ENCODE results near the gene SLC25A13.
A peak's percentile ranks its signal among the peaks of the same experiment; 100 is the strongest.
"Not testable (repeated sequence)": the region's sequence is repeated elsewhere in the genome, so short reads cannot be mapped to it uniquely, and the experiment has no call there.

Gene SLC25A13, protein sequence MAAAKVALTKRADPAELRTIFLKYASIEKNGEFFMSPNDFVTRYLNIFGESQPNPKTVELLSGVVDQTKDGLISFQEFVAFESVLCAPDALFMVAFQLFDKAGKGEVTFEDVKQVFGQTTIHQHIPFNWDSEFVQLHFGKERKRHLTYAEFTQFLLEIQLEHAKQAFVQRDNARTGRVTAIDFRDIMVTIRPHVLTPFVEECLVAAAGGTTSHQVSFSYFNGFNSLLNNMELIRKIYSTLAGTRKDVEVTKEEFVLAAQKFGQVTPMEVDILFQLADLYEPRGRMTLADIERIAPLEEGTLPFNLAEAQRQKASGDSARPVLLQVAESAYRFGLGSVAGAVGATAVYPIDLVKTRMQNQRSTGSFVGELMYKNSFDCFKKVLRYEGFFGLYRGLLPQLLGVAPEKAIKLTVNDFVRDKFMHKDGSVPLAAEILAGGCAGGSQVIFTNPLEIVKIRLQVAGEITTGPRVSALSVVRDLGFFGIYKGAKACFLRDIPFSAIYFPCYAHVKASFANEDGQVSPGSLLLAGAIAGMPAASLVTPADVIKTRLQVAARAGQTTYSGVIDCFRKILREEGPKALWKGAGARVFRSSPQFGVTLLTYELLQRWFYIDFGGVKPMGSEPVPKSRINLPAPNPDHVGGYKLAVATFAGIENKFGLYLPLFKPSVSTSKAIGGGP

DNA sequence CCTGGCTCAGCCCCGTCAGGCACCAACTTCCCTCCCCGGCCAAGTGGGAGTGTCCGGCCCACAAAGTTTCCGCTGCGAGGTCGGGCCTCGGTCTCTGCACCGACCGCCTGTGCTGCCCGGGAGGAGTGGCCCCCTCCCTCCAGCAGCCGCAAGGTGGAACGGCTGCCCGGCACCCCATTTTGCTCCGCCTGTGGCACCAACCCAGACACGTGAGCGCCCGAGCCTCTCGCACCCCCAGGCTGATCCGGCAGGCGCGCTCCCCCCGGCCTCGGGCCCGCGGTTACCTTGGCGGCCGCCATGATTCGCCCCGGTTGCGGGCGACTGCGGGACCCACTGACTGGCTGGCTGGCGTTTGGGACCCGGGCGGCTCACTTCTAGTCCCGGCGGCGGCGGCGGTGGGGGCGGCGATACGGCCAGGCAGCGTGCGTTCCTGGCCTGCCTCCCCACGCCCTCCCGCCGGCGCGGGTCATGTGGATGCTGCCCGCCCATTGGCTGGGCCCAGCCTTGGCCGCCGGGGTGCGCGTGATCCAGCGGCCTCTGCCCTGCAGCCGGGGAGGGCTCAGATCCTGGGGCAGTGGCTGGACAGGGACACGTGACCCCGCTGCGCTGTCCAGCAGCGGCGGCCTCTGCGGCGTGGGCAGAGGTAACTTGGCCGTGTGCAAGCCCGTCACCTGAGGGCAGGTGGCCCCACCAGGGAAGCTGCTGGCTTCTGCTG, at the start of gene SLC25A13:
SLC25A13 (minus strand) TSS at position 441 of the 715 bp plus-strand sequence; CDS start at position 299, 142 bp downstream.
- peak; percentile 20 to 55 for DNase-seq (ENCODE audit: low read depth in 2 of 2)

DNA sequence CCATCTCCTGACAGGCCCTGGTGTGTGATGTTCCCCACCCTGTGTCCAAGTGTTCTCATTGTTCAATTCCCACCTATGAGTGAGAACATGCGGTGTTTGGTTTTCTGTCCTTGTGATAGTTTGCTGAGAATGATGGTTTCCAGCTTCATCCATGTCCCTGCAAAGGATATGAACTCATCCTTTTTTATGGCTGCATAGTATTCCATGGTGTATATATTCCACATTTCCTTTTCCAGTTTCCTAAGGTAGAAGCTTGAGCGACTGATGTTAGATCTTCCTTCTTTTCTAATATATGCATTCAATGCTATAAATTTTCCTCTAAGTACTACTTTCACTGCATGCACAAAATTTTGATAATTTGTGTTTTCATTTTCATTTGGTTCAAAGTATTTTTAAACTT, 44.0 kb upstream of the SLC25A13 start:
- DNase-seq (ENCODE audit: low read depth in 2 of 2) = not testable (repeated sequence)

DNA sequence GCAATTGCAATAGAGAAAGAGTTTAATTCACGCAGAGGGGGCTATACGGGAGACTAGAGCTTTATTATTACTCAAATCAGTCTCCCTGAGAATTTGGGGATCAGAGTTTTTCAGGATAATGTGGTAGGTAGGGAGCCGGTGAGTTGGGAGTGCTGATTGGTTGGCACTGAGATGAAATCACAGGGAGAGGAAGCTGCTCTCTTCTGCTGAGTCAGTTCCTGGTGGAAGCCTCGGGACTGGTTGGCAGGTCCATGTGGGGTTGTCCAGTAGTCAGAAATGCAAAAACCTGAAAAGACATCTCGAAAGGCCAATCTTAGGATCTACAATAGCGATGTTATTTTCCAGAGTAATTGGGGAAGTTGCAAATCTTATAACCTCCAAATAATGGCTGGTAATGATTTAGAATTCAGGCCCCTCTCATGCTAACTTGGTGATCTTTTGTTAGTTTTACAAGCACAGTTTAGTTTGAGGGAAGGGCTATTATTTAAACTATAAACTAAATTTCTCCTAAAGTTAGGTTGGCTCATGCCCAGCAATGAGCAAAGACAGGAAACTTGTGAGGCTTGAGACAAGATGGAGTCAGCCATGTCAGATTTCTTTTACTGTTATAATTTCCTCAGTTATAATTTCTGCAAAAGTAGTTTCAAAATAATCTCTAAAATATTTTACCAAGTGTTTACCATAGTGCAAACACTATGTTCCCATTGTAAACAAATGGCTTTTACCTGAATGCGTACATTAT, 39.4 kb upstream of the SLC25A13 start:
- DNase-seq (ENCODE audit: low read depth in 2 of 2) = no peak

DNA sequence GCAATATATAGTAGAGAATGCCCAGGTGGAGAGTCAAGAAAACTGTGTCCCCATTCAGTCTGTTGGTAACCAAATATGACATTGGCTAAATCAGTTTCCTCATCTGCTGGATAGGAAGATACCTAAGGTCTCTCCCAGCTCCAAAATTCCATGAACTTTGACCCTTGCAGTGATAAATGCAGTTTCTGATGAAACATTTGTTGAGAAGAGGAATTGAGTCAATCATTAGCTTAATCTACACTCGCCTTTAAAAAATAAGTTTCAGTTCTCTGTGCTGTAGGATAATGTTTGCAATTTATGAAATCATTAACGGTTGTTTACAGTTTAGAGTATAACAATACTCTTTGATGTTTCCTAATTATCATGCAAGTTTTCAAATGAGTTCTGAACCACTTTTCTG, 38.0 kb upstream of the SLC25A13 start:
- DNase-seq (ENCODE audit: low read depth in 2 of 2) = no peak

DNA sequence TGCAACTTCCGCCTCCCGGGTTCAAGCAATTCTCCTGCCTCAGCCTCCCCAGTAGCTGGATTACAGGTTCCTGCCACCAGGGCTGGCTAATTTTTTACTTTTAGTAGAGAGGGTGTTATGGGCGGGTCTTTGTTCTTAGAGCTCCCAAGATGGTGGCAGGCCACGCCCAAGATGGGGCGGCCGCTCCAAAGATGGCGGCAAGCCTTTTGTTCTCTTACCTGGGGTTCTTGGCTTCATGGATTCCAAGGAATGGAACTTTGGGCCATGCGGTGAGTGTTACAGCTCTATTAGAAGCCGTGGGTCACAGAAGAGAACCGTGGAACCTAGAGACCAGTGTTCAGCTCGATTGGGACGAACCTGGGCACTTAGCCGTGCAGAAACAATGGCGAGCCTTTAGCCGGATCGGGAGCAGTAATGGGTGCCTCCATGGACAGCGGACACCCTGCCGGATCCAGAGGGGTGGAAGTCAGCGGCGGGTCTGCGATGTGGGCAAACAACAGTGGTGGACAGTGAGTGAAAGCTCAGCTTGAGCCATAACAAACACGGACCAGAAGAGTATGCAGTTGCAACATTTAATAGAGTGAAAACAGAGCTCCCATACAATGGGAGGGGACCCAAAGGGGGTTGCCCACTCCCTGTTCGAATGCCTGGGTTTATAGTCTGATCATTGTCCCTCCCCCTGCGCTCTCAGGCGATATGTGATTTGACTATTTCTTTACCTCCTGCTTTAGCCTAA, 36.5 kb upstream of the SLC25A13 start:
- not testable (repeated sequence) for DNase-seq (ENCODE audit: low read depth in 2 of 2)

DNA sequence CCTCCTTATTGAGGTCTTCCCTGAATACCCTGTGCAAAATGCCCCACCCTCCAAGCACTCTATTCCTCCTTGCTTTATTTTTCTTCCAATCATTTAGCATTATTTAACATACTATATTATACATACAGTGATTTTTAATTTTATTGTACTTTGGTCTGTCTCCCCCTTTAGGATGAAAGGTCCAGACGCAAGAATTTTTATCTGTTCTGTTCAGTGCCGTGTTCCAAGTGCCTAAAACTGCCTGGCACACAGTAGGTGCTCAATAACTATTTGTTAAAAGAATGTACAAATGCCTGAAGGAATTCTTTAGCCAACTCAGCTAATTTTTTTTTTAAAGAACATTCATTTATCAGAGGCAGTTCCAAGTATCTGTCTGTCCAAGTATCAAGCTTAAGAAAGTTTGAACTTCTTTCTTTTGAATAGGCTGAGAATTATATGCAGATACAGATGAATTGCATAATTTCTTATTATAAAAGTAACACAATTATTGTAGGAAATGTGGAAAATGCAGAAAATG, 34.1 kb upstream of the SLC25A13 start:
- no peak for DNase-seq (ENCODE audit: low read depth in 2 of 2)

DNA sequence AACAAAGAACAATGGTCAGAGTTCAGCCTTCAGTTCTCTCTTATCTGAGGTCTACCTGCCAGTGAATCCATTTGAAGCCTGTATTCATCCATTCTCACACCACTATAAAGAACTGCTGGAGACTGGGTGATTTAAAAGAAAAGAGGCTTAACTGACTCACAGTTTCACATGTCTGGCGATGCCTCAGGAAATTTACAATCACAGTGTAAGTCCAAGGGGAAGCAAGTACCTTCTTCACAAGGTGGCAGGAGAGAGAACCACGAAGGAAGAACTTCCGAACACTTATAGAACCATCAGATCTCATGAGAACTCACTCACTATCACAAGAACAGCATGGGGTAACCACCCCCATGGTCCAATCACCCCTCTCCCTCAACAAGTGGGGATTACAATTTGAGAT, 33.0 kb upstream of the SLC25A13 start:
- DNase-seq (ENCODE audit: low read depth in 2 of 2) = no peak

DNA sequence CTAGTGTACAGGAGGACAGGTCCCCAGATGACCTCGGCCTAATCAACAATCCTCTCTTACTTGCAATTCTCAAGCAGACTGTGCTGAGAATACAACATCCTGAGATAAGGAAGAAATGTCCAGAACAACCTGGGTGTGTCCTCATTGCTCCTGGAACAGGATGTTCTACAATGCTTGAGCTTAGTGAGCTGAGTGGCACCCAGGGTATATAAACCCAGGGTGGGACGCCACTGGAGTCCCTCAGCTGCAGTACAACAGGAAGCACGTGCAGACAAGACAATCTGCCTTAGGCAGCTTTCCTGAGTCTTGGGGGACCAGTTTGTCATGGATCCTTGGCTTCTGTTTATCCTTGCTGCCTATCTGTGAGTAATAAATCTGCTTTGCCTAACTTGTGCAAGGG, 27.7 kb upstream of the SLC25A13 start:
- DNase-seq (ENCODE audit: low read depth in 2 of 2) = no peak

DNA sequence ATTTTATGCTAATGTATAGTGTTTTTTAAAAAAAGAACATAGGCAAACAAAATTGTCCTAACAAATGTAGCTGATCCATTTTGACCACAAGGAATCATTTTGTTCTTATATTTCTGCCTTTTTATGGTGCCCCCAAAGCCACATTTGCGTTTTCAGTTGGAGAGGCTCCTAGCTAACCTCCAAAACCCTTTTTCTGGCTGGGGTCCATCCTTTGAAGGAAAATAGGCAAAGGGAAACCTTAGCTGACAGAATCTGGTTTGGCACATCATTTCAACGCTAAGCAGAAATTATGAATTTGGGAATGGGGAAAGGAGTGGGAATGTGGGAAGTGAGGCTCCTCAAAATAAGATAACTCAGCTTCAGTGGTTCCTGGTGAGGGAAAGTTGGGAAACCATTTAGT, 25.6 kb upstream of the SLC25A13 start:
- no peak for DNase-seq (ENCODE audit: low read depth in 2 of 2)

DNA sequence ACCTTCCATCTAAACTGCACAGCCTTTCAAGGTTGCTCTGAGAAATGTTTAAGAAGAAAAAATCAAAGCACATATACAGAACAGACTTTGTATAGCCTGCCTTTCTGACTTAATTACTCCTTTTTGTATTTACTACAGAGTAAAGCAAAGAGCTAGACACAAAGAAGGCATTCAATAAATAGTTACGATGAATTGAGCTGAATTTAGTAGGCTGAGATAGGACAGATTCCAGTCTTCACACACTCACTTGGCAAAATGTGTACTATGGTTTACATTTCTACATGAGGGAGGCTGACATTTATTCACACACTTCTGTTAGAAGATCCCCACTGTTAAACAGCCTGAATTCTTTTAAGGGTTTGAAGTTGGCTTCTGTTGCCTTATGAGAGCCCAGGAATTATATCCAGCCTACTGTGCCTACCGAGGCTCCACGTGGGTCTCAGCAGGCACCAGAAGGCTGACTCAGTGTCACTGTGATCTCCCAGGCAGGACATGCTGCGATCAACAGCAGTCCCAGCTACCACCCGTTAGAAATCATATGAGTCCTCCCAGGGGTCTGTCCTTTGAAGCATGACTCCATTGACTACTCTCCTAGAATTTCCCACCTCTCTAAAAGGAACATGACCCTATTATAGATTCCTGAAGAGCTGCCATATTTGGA, 24.5 kb upstream of the SLC25A13 start:
- DNase-seq (ENCODE audit: low read depth in 2 of 2) = no peak

DNA sequence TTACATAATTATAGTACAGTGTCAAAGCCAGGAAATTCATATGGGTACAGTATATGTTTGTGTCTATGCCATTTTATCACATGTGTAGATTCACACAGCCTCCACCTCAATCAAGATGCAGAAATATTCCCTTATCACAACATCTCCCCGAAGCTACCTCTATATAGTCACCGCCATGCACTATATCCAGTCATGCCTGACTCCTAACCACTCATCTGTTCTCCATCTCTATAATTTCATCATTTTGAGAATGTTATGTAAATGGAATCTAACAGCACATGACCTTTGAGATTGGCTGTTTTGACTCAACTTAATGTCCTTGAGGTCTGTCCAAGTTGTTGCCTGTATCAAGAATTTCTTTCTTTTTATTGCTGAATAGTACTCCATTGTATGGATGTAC, 22.3 kb upstream of the SLC25A13 start:
- DNase-seq (ENCODE audit: low read depth in 2 of 2) = no peak

DNA sequence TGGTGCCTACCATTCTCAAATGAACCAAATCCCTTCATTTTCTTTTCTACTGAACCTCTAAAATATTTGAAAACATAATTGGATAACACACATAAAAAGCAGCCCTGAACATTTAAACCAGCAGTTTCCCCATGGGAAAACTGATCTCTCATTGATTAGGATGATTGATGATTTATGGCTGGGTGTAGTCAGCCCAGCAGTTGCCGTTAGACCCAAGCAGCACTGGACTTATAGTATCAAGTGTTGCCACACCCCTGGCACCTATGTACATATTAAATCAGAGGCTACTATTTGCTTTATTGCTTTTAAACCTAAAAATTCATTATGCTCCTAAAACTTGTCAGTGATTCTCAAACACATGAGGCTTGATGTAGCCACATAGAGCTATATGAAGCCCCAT, 20.2 kb upstream of the SLC25A13 start:
- no peak for DNase-seq (ENCODE audit: low read depth in 2 of 2)

DNA sequence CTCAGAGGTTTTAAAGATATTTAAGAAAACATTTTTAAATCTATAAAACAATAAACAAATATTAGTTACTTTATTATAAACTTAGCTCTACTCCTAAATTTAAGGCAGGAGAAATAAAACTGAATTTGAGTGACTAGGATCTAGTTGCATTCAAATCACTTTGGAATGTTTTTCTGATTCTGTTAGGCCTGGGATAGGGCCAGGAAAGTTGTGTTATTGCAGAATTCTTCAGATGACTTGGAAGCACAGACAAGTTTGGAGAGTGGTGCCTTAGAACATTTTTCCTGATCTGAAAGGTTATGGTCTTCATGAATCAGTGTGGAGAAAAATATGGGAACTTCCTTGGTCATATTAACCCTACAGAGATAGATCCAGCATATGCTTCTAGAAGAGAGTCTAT, 15.6 kb upstream of the SLC25A13 start:
- no peak for DNase-seq (ENCODE audit: low read depth in 2 of 2)

DNA sequence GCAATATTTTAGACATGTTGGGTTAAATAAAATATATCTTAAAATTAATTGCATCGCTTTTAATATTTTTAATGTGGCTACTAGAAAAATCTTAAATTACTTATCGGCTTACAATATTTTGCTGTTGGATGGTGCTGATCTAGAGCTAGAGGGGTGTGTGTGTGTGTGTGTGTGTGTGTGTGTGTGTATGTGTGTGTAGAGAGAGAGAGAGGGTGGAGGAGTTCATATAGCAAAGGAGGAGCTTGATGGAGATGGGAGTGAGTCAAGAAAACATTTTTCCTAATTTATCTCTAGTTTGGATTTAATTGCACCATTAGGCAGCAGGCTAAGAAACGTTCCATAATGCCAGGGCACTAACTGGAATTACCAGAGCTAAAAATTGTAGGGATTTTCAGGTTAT, 10.4 kb upstream of the SLC25A13 start:
- no peak for DNase-seq (ENCODE audit: low read depth in 2 of 2)

DNA sequence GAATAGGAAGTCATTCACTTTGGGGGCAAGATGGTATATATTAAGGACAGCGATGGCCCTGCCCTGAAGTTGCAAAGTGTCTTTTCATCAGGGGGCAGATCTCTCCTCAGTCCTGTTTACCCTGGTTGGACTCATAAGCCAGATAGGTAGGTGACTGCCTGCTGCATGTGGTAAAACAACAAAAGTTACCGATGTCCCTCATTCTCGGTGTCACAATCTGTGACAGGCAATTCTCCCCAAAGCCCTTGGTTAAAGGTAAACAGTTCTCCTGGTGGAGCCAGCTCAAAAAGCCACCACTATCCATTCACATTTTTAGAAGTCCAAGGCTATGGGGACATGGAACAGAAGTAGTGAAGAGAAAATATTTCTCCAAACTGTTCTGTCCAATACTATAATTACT, 9.9 kb upstream of the SLC25A13 start:
- DNase-seq (ENCODE audit: low read depth in 2 of 2) = no peak

DNA sequence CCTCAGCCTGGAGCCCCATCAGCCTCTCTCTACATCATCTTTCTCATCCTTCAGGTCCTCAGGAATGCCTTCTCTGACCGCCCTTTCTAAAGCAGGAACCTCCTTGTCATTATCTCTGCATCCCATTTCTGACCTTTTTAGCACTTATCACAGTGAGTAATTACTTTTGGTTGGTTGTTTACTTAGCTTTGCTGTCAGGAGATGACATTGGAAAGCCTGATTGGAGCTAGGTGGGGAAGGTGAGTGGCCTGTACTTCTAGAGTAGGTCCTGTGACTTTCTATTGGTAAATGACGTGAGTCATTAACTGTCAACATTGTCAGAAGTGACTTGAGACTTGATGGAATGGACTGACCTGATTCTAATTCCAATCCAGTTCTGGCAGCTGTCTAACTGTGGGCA, 9.3 kb upstream of the SLC25A13 start:
- no peak for DNase-seq (ENCODE audit: low read depth in 2 of 2)

DNA sequence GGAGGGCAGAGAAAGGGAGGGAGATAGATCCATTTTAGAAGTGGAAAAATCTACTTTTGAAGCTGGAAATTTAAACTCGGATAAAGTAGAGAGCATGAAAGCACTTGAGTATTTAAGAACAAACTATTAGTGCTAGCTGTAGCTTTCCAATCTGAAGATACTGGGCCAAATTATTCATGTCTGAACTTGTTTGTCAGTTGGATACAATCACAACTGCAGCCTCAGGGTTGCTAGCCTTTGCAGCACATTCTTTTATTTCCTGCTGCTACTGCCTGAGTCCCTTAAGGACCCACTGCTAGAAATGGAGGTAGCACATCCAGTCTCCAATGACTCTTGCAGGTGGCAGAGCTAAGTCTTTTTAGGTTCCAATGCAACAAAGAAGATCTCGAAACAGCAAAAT, 8.3 kb upstream of the SLC25A13 start:
- DNase-seq (ENCODE audit: low read depth in 2 of 2) = no peak

DNA sequence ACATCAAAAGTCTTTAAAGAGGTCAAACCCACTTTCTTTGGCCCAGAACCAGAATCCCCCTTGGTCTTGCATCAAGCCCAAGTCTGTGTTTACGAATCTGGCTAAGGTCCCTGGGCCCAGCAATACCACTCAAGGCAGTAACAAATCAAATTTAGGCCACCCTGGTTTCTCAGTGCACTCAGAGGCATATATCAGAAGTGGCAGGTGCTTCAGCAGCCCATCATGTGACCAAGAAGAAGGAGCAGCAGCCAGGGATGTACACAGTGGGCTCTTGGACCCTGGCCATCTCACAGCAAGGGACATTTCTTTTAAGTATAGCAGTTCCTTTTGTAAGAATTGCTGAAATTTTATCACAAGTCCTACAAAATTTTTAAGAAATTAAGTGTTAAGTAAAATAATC, 7.3 kb upstream of the SLC25A13 start:
- no peak for DNase-seq (ENCODE audit: low read depth in 2 of 2)

DNA sequence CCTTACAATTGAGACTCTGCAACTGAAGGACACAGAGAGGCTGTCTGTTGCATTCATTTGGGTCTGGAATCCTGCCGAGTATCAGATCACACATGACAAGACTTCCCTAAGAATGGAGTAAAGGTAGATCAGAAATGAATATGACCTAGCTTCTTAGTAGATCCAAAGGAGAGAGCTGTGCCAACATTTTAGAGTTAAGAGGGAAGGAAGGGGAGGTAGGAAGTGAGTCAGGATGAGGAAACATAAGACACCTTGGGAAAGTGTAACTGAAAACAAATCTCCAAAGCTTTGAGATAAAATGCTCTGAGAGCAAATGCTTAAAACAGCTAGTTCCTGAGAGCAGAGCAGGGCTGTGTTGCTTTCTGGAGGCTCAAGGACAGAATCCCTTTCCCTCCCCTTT, 6.1 kb upstream of the SLC25A13 start:
- no peak for DNase-seq (ENCODE audit: low read depth in 2 of 2)

DNA sequence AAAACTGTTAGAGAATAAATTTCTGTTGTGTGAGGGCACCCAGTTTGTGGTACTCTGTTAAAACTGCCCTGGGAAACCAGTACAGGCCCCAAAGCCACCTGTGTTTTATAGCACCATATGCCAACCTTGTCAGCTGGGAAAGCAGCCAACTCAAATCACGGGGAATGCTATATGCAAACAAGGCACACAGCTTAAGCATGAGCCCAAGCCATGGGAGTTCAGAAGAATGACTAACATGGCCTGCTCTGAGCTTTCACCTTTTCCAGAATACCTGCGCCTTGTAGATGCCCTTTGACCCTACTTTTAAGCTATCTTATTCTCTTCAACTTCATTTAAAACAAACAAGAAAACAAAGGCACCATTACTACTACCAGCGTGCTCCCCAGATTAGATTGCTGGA, 5.5 kb upstream of the SLC25A13 start:
- no peak for DNase-seq (ENCODE audit: low read depth in 2 of 2)

DNA sequence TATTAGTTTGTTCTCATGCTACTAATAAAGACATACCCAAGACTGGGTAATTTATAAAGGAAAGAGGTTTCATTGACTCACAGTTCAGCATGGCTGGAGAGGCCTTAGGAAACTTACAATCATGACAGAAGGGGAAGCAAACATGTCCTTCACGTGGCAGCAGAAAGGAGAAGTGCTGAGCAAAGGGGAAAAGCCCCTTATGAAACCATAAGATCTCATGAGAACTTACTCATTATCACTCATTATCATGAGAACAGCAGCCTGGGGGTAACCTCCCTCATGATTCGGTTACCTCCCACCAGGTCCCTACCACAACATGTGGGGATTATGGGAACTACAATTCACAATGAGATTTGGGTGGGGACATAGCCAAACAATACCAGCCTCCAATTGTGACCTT, 4.9 kb upstream of the SLC25A13 start:
- DNase-seq (ENCODE audit: low read depth in 2 of 2) = not testable (repeated sequence)
